ENCODE data around the gene DDX20.
A peak's percentile ranks its signal among the peaks of the same experiment; 100 is the strongest.

DDX20 gene, protein sequence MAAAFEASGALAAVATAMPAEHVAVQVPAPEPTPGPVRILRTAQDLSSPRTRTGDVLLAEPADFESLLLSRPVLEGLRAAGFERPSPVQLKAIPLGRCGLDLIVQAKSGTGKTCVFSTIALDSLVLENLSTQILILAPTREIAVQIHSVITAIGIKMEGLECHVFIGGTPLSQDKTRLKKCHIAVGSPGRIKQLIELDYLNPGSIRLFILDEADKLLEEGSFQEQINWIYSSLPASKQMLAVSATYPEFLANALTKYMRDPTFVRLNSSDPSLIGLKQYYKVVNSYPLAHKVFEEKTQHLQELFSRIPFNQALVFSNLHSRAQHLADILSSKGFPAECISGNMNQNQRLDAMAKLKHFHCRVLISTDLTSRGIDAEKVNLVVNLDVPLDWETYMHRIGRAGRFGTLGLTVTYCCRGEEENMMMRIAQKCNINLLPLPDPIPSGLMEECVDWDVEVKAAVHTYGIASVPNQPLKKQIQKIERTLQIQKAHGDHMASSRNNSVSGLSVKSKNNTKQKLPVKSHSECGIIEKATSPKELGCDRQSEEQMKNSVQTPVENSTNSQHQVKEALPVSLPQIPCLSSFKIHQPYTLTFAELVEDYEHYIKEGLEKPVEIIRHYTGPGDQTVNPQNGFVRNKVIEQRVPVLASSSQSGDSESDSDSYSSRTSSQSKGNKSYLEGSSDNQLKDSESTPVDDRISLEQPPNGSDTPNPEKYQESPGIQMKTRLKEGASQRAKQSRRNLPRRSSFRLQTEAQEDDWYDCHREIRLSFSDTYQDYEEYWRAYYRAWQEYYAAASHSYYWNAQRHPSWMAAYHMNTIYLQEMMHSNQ

DNA sequence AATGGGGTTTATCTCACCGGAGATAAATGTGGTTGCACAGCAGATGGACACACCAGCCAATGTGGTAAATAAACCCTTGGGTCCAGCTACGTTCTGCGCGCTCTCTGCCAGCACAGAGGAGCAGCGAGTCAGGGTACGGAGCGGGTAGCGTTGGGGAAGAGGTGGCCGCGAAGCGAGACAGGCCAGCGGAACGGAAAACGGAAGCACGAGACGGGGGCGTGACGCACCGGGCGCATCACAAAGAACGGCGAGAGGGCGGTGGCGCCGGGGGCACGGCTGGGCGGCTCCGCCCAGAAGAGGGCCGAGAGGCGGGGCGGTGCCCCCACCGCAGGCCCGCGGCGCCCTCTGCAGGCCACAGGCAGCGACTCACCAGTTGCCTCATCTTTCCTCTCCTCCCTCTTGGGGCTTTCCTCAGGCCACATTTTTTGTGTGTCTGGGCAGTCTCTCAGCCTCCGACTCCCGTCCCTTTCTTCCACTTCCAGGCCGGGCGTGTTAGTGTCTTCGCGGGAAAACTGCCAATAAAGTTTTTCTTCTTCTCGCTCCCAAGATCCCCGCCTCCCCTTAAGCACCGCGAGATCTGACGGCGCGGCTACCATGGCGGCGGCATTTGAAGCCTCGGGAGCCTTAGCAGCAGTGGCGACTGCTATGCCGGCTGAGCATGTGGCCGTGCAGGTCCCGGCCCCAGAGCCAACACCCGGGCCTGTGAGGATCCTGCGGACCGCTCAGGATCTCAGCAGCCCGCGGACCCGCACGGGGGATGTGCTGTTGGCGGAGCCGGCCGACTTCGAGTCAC lies at the start of gene DDX20:
DDX20 (plus strand) TSS at position 571 of the 793 bp plus-strand sequence; CDS start at position 595, 24 bp downstream.
- DNase-seq (ENCODE audit: low spot score) = peak; percentile 91

DNA sequence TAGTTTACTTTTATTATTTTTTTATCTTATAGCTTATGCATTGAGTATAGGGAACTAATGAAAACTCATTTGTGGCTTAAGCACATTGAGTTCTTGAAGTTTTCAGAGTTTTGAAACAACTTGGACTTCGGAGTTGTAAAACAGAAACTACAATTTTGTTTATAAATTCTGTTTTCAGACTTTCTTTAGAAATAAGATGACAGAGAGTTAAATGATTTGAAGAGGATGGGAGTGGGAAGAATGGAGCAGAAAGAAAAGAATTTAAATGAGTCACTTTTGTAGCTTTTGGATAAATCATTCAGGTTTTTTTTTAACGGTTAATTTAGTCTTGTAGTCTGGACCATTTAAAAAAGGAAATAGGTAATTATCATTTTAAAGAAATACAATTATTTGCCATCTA lies 48.8 kb upstream of the DDX20 start:
- DNase-seq (ENCODE audit: low spot score) = no peak

DNA sequence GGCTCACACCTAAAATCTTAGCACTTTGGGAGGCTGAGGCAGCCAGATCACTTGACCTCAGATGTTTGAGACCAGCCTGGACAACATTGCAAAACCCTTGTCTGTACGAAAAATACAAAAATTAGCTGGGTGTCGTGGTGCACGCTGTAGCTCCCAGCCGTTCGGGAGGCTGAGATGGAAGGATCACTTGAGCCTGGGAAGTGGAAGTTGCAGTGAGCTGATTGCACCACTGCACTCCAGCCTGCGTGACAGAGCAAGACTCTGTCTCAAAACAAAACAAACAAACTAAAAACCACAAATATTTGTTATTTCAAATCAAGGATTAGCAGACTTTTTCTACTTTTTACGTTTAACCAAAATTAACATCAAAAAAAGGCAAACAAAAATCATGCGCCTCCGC lies 47.8 kb upstream of the DDX20 start:
- no peak for DNase-seq (ENCODE audit: low spot score)

DNA sequence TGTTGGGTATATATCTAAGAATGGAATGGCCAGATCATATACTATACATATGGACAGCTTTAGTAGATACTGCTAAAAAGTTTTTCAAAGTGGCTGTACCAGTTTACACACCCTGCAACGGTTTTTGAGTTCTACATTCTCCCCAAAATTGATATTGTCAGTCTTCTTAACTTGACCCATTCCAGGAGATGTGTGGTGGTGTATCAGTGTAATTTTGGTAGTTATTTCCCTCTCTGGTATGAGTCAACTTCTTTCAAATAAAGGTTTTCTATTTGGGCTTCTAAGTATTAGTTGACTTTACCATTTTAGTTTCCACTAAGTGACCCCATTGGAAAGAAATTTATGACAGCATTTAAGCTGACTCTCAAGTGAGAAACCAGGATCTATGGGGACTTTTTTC lies 45.7 kb upstream of the DDX20 start:
- DNase-seq (ENCODE audit: low spot score) = no peak

DNA sequence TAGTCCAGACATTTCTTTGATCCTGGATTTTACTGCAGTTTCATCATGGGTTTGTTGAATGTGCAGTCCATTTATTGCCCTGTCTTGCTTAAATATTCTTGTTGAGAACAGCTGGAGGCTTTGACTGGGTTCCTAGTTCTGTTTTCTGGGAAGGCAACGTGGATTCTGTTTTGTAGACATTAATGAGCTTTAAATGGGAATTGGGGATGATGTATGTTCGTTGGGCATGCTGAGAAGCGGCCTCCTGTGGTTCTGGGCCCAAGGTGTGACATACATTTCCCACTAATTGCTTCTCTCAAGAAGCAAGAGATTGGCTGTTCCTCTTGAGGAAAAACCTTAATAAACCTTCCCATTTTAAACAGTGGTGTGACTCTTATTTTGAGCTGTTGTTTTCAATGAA lies 39.4 kb upstream of the DDX20 start:
- no peak for DNase-seq (ENCODE audit: low spot score)

DNA sequence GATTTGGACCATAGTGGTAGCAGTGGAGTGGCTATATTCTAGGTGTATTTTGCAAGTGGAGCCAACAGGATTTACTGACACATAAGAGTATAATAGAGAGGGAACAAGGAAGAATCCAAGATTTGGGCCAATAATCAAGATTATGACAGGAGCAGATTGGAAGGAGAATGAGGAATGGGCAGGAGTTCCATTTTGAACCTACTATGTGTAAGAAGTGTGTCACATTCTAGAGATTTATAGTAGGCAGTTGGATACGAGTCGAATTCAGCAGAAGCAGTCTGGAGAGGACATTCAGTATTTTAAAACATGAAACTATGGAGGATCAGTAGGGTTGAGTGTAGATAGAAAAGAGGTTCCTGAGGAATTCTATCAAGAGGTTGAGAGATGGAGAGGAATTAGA lies 38.3 kb upstream of the DDX20 start:
- DNase-seq (ENCODE audit: low spot score) = no peak

DNA sequence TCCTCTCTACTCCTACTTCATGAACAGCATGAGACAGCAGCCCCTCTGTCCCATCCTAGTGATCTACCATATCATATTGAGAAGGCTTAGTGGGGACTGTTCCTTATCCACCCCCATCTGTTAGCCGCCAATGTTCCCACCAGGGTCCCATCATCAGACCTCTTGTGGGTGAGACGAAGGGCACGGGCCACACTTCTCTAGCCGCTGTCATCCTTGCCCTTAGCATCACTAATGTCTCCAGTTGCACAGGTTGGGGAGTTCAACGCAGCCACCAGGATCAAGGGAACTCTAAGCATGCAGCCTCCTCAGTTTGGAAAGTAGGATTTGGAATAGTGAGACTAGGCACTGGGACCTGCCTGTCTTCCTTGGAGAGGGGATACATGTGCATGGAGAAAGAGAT lies 36.6 kb upstream of the DDX20 start:
- no peak for DNase-seq (ENCODE audit: low spot score)

DNA sequence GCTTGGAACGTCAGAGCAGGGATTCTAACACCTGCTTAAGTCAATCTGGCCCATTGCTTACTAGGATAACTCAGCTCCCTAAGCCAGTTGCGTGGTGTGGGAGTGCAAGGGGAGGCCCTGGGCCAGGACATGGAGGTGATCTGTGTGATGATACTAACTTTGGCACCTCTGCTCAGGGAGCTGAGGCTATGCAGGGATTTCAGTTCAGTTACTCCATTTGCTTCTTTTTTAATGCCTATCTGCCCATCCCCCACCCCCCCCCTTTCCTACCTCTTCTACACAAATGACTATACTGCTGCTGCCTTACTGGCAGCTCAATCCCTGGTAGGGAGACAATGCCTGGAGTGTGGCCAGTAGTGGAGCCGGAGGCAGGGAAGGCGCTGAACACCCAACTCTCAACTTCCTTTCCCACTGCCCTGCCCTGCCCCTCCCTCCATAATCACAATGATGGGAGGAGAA lies 36.0 kb upstream of the DDX20 start:
- no peak for DNase-seq (ENCODE audit: low spot score)

DNA sequence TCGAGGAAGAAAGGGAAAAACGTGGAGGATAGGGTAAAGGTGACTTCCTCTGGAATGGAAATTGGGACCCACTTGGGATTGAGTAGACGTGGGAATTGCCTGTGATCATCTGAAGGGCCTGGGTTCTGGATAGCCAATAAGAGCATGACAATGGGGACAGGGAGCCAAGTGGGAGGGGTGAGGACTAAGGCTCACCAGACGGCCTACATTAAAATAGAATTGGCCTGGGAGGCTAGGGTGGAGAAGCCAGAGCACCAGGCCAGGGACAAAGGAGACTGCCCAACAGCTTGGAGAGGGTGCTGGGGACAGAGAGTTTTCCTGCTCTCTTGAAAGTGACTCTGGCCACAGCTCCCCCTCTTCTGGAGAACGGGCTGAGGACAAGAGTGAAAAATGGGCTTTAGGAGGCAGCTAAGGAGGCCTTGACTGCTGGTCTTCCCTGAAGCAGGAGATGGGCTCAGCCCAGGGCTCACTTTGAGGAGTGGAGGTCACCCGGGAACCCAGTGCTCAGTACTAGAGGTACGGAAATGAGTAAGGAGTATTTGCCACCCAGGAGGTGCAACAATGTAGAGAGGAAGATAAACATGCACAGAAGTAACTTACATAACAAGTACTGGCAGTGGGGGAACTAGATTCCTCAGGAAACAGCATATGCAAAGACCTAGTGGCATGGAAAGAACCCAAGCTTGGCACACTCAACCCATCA lies 35.3 kb upstream of the DDX20 start:
- DNase-seq (ENCODE audit: low spot score) = no peak

DNA sequence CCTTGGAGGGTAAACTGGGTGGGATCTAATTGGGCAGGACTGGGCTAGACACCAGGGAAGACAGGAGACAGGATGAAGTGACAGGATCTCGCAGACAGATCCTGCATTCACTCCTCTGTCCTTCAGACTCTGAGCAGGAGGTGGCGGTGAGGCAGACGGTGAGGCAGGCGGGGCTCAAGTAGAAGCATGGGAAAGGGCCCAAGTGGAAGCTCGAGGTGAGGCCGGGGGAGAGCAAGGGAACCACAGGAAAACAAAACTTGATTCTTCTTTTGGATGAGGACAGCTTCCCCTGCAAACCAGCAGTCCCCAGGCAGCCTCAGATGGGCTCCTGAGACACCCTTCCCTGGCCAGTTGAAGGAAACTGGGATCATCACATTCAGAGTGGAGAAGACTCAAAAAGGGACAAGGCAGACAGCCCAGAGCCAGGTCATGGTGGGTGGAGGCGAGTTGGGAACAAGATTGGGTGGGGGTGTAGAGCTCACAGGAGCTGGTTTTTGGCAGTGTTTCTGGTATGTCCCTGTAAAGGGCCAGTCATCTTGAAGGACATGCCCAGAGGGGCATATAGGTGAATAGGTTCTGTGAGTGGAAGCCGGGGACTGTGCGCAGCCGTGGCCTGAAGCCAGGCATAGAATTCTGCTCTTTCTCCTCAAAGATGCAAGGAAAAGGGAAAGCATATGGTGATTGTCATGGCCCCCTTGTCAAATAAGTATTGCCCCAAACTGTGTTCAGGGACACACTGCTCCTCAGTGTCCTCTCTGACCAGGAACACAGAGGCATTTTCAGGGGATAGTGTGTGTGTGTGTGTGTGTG lies 34.5 kb upstream of the DDX20 start:
- DNase-seq (ENCODE audit: low spot score) = no peak

DNA sequence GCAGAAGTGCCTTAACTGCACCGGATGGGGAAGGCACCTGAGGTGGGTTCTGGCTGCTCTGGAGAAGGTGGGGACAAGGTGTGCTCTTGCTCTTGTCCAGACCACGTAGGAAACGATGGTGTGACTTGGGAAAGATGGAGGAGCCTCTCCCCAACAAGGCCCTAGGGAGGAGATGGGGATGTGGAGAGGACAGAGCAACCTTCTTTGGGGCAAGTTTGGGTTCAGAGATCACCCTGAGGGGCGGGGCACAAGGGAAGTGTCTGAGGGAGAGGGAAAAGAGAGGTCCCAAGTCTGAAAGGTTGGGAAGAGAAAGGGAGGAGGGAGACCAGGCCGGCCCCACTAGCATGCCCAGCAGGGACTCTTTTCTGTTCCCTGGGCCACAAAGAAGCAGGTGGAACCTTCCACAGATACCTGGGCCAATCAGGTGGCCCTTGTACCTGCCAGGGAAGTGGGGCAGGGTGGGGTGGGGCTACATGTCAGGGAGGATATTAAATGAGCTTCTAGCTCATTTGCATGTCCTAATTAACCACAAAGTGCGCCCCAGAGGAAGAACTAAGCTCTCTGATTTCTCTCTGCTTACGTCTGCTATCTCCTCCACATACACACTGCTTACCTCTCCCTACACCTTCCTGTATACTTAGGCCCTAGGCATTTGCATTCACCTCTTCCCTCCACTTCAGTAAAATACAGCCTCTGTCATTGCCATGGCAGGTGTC lies 32.5 kb upstream of the DDX20 start:
- DNase-seq (ENCODE audit: low spot score) = peak; percentile 14

DNA sequence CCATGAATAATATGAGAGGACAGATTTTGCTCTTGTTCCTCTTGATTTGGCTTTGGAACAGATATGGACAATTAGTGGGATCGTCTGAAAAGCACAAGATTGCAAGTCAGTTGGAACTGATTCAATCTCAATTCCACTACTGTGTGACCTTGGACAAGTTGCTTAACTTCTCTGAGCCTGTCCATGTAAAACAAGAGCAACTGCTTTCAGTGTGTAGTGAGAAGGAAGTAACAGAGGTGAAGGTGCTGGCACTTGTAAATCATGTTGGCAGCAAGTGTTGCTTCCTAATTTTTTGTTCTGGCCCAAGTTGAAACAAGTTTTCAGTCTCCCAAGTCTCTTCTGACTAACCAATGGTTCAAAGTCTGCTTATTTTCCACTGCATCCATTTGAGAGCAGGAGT lies 31.8 kb upstream of the DDX20 start:
- no peak for DNase-seq (ENCODE audit: low spot score)

DNA sequence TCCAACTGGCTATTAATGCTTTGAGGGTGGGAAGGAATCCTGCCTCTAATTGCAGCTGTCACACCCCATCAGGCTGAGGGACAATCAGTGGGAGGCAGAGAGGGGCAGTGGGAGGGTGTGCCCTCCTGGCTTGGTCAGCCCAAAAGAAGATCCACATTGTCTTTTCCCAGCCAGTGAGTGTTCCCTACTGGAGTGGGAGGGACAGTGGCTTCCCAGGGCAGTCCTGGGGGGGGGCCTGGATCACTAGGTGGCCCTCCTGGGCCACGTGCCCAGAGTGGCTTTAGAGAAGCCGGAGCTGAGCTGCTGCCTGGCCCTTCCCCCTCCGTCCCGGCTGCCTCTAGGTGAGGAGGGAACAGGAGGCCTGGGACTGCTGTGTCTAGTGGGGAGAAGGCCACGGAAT lies 30.5 kb upstream of the DDX20 start:
- no peak for DNase-seq (ENCODE audit: low spot score)

DNA sequence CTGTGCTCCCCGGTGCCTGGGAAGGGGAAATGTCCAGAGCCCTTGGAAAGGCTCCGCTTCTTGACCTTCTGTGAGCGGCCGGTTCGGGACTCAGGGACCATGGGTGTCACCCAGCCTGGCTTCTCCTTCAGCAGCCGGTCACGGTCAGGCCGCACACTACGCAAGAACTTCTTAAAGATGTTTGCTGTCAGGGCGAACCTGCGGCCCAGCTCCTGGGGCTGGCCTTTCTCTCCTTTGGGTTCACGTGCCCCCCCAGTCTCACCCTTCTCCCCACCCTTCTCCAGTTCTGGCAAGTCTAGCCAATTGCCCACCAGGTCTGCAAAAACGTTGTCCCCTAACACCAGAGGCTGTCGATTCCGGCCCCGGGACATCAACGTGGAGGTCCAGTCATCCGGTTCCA lies 28.6 kb upstream of the DDX20 start:
- DNase-seq (ENCODE audit: low spot score) = no peak

DNA sequence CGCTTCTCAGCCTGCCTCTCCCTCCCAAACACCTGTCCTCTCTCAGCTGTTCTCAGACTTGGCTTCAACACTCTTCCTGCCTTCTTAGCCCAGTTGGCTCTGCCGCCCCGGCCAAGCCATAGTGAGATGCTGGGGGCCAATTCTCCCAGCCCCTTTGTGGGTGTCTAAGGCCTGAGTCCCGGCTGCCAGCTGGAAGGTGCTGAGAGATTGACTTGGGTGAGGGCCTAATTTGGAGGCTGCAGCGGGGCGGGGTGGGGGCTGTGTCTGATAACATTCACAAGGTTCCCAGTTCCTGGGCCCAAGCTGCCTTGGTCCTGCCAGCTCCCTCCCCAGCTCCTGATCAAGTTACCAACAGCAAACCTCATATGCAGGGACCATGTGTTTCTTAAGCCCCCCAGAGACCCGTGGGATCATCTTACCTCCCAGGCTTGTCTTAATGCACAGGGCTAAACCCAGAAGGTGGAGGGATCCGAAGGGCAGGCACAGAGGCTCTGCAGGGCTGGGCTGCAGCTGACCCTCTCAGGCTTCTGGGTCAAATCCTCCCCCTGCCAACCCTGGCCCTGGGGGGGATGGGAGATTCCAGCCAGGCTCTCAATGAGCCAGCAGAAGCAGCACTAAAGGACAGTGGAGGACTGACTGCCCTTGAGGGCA lies 26.3 kb upstream of the DDX20 start:
- no peak for DNase-seq (ENCODE audit: low spot score)

DNA sequence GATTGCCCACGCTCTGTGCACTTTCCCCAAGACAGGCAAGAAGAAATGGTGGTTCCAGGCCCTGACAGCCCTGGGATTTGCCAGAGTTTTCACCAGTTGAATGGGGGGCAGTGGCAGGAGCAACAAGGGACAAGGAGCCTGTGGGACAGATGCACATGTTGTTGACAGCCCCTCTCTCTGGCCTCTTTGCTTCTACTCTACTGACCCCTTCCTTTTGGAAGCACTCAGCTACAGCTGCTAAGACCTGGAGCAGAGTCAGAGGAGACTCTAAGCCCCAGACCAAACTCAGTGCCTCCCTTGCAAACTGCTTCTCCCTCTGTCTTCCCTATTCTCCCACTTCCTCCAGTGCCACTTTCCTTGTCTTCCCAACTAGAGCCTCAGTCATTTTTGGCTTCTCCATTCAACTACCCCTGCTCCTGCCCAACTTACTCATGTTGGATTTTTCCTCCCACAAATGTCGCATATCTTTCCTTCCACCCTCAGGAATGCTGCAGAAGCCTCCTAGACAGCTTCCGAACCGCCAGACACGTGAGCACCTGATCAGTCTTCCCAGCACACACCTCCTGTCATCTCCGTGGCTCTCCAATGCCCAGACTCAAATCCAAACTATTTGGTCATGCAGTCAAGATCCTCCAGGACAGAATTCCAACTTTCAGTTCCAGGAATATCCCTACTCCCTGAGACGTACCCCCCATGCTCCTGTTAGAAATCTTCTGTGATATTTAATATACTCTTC lies 25.6 kb upstream of the DDX20 start:
- no peak for DNase-seq (ENCODE audit: low spot score)

DNA sequence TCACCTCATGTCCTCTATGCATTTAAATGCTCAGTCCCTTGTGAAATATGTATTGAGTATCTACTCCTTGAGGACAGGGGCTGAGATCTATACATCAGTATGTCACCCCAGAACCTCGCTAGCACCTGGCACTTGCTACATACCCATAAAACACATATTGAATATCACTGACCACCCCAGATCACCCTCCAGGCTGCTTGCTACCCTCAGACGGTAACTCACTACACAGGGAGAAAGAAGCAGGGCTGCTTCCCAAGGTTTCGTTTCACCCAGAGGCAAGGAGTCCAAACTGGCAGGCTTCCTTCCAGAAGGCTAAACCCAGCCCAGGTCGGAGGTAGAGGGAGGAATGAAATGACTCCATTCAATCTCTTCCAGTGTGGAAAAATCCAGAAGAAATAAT lies 25.0 kb upstream of the DDX20 start:
- DNase-seq (ENCODE audit: low spot score) = no peak

DNA sequence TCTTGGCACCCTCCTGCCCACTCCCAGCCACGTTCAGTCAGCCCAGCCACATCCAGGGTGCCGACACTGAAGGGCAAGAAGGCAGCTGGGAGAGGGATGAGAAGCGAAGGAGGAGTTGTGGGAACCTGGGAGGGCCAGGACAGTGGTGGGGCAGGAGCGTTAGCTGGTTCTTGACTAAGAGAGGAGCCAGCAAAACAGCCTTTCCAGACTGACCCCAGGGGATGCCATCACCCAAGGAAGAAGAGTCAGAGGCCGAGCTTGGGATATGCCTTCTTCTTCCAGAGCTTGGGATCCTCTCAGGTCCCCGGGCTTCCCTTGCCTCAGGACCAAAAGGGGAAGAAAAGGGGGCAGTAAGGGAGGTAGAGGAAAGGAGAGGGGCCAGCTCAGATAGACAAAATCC lies 23.7 kb upstream of the DDX20 start:
- DNase-seq (ENCODE audit: low spot score) = no peak

DNA sequence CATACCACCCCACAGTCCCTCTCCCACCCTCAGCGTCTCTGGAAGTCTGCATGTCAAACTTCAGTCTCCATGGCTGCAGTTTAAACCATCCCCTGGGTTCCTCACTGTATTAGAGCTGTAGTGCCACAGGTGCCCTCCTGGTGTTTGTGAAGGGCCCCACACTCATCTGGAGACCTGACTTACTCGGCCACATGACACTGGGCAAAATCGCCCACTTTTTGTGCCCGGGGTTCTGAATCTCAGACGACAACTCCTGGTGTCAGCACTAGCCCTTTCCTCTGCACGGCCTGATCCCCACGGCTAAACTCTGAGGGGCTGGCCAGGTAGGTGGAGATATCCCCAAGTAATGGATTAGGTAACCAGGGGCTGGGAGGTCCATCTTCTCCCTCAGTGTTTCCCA lies 23.0 kb upstream of the DDX20 start:
- no peak for DNase-seq (ENCODE audit: low spot score)

All from CD4-positive, alpha-beta T cell treated with Interleukin-15 for 4 hours (primary cell).